WTC11 (cell line): ENCODE measurements around the gene WNT3.

ENCODE experiments used
- SMAD3 ChIP-seq: sonication (generic); formaldehyde crosslinking; IDR thresholded peaks from 2 replicates; pipeline ENCODE4 v1.8.0; 2022; ENCODE audit warnings: missing genetic modification reagents, mild to moderate bottlenecking, borderline replicate concordance
- TCF7 ChIP-seq: sonication (generic); formaldehyde crosslinking; IDR thresholded peaks from 2 replicates; pipeline ENCODE4 v1.8.0; 2022; ENCODE audit warnings: mild to moderate bottlenecking, low read depth, missing genetic modification reagents, moderate library complexity
- TF ChIP-seq, protein P1 (sequence below): fragments of 200-600 bp; IDR thresholded peaks from 2 replicates; pipeline ENCODE4 v1.8.0; 2022; ENCODE audit warnings: antibody characterized with exemption

DNA sequence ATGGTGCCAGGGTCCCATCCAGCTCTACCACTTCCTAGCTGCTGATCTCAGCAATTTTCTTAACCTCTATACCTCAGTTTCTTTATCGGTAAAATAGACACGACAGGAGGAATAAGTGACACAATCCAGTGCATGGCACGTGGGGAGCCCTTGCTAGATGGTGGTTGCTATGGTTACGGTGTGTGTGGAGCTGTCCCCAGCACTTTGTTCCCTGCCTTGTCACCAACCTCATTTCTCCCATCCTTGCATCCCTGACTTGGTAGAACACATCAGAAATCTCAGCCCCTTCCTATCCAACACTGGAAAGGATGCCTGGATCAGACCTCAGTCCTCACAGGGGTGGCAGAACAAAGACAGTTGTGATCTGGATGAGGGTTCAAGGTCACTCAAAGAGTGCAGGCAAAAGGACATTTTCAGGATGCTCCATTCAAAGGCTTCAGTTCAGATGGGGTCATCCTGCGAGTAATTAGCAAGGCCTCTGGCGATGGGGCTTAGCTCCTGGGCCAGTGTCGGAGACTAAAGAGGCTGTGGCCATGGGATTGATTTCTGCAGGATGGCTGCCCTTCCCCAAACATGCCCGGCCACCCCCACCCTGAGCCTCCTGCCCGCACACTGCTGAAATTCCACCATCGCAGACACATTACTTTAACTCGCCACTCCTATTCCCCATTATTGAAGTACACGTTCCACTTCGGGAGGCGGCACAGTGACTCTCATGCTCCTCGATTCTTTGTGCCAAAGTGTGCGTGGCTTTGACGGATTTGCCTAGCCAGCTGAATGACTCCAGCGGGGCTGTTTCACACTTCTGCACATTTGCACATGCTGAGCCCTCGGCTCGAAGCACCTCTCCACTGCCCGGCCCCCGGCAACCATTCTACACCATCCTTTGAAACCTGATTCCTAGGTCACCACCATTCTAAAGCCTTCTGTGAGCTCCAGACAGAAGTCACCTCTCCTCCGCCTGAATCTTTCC is 40.3 kb downstream of the WNT3 start:
- TF ChIP-seq, protein P1, sequence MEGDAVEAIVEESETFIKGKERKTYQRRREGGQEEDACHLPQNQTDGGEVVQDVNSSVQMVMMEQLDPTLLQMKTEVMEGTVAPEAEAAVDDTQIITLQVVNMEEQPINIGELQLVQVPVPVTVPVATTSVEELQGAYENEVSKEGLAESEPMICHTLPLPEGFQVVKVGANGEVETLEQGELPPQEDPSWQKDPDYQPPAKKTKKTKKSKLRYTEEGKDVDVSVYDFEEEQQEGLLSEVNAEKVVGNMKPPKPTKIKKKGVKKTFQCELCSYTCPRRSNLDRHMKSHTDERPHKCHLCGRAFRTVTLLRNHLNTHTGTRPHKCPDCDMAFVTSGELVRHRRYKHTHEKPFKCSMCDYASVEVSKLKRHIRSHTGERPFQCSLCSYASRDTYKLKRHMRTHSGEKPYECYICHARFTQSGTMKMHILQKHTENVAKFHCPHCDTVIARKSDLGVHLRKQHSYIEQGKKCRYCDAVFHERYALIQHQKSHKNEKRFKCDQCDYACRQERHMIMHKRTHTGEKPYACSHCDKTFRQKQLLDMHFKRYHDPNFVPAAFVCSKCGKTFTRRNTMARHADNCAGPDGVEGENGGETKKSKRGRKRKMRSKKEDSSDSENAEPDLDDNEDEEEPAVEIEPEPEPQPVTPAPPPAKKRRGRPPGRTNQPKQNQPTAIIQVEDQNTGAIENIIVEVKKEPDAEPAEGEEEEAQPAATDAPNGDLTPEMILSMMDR, result no peak
- TF ChIP-seq SMAD3, result no peak
- no peak for TF ChIP-seq TCF7 (CRISPR knock-in tag)
